Measurements from ENCODE around the gene HSFX3. TPM values are rescaled to one million over a fixed set of nuclear protein-coding genes. Genes with fewer than 3 reads are reported as not detected.
"Not testable (repeated sequence)": the region's sequence is repeated elsewhere in the genome, so short reads cannot be mapped to it uniquely, and the experiment has no call there.

HSFX3 gene
- polyA plus RNA-seq, 3 donors = 0.31 TPM; not detected in 2

DNA sequence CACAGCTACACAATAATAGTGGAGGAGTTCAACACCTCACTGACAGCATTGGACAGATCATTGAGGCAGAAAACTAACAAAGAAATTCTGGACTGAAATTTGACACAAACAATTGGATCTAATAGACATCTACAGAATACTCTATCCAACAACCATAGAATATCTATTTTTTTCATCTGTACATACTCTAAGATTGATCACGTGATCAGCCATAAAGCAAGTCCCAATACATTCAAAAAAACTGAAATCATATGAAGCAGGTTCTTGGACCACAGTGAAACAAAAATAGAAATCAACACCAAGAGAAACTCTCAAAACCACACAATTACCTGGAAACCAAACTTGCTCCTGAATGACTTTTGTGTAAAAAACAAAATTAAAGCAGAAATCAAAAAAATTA, 32.4 kb downstream of the HSFX3 start:
- DNase-seq = no peak

- DNase-seq = no peak
These were observed 33.1 kb downstream of the HSFX3 start for GRCh38 chrX:149516604-149517003.

DNA sequence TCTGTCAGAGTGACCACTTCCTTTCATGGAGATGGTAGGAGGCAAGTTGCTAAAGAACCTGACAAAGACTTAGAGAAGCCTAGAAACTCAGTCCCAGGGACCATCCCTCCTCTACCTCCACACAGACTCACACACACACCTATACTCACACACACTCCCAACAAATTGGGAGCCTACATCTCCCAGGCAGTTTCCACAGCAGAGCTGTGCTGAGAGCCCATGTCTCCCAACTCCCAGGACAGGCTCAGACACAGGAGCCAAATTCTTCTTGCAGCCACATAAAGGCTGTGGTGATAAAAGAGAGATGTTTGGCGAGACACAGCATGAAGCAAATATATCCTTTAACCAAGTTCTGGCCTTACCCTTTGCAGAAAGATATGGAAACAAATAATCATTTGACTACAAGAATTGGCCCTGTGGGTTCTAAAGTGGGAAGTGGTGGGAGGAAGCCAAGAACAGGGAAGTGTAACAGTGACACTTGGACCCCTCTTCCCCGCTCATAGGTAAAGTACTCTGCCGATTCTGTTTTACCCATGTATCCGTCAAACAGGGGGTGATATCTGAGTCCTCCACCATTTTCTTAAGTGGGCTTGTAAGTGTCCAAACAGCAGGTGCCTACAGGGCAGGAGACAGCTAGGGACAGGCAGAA, 33.6 kb downstream of the HSFX3 start:
- DNase-seq = no peak

DNA sequence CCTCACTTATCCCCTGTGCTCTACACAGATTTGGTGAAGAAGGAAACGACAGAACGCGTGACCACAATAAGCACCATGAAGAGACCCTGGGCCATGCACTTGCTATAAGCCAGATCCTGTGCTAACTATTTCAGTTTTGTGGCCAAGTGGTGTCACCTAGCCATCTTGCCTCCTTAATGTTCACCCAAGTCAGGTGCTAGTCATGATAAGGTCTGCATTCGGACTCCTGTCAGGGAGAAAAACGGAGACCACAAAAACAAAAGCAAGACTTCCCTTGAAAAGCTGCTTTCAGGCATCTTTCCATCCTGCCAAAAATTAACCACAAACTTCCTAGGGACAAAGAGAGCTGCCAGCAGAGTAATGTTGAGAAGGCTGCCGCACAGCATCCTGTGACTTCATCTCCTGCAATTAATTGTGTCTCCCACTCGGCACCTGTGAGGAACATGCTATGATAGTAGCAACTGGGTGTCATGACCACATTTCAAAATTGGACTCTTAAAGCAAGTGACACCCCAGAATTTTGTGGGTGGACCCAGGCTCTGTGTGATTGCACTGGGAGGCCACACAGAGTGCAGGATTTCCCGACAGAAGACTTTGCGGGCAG, 35.8 kb downstream of the HSFX3 start:
- no peak for DNase-seq

GRCh38 chrX:149512225-149512885, 37.4 kb downstream of the HSFX3 start:
- DNase-seq = no peak

GRCh38 chrX:149511081-149511480, 38.6 kb downstream of the HSFX3 start:
- DNase-seq = no peak

GRCh38 chrX:149510386-149510785, 39.3 kb downstream of the HSFX3 start:
- DNase-seq = no peak

DNA sequence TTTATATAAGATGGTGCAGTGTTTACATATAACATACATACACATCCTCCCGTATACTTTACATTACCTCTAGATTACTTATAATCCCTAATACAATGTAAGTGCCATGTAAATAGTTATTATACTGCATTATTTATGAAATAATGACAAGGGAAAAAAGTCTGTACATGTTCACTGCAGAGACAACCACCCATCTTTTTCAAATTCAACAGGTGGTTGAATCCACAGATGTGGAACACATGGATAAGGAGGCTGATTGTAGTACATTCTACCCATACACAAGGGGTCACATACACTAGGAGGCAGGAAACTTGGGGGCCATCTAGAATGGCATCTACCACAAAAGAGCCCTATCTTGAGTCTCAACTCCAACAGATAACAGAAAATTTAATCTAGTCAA, 41.3 kb downstream of the HSFX3 start:
- no peak for DNase-seq

DNA sequence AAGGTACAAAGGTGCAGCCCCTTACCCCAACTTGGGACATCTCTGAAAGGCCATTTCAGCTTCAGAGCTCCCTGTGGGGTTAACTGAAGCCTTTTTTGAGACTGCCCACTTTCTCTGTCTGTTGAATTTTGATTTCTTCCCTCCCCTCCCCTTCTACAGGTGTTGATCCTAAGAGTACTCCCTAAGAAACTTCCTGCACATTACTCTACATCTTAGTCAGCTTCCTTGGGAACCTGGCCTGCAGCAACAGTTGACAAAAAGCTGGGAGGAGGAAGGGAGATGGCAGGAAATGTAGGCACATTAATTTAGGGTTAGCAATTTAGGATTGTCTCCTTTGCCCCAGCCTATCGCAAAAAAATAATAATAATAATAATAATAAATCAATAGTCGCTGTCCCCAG, 43.4 kb downstream of the HSFX3 start:
- no peak for DNase-seq

DNA sequence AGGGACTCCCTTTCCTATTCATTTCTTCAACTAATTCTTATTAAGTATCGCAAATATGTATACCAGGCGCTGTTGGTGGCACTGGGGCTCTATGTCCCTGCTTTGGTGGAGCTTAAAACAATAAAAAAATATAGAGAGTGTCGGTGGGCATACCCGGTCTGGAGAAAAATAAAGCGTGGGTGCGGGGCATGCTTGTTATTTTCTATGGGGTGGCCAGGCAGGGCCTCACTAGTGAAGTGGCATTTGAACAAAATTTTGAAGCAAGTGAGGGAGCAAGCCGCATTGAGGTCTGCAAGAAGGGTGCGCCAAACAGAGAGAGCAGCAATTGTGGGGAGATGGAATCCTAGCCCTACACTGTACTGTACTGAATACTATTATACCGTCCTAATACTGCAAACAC, 44.1 kb downstream of the HSFX3 start:
- DNase-seq = no peak

GRCh38 chrX:149504915-149505651, 44.6 kb downstream of the HSFX3 start, which contains the start of gene IDS:
Gene IDS (minus strand): TSS chrX:149505306. CDS start chrX:149505137, 169 bp downstream.
- peak; percentile 87 for DNase-seq

GRCh38 chrX:149504226-149504914, 45.4 kb downstream of the HSFX3 start:
- DNase-seq = no peak

- DNase-seq = not testable (repeated sequence)
These were observed 46.3 kb downstream of the HSFX3 start for GRCh38 chrX:149503446-149503845.

- DNase-seq = not testable (repeated sequence)
These were observed 46.8 kb downstream of the HSFX3 start for GRCh38 chrX:149502923-149503322.

GRCh38 chrX:149499766-149500165, 50.0 kb downstream of the HSFX3 start:
- no peak for DNase-seq

DNA sequence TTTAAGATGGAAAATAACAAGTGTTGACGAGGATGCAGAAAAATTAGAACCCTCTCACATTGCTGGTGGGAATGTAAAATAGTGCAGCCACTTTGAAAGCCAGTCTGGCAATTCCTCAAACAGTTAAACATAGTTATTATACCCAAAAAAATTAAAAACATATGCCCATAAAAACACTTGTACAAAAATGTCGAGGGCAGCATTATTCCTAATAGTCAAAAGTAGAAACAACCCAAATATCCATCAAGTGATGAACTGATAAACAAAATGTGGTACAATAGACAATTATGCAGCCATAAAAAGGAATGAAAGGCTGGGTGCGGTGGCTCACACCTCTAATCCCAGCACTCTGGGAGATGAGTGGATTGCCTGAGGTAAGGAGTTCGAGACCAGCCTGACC, 51.0 kb downstream of the HSFX3 start:
- no peak for DNase-seq

Other genes with a start within 250 kb of the HSFX3 start
- gene IDS, start 44.6 kb downstream of the HSFX3 start, polyA plus RNA-seq (ENCODE audit: insufficient read length in 3 of 3) = 10 to 100 TPM; 25.5 to 40.1 (median 37.8) TPM
- 10 to 100 TPM; 18.9 to 23.3 (median 21.8) TPM for gene EOLA1, start 8.9 kb downstream of the HSFX3 start, polyA plus RNA-seq (ENCODE audit: insufficient read length in 3 of 3)
- gene MAGEA9B, start 37.5 kb upstream of the HSFX3 start, polyA plus RNA-seq (ENCODE audit: insufficient read length in 3 of 3) = not detected
- gene HSFX2, start 45.4 kb upstream of the HSFX3 start, polyA plus RNA-seq (ENCODE audit: insufficient read length in 3 of 3) = under 1 TPM; 0.16 to 0.24 (median 0.17) TPM
- gene TMEM185A, start 81.9 kb upstream of the HSFX3 start, polyA plus RNA-seq (ENCODE audit: insufficient read length in 3 of 3) = 10 to 100 TPM; 39.1 to 47.5 (median 39.5) TPM
- gene MAGEA11, start 162.1 kb upstream of the HSFX3 start, polyA plus RNA-seq (ENCODE audit: insufficient read length in 3 of 3) = under 1 TPM in 1 of 3 donors, not detected in 2; 0.03 TPM
- gene HSFX1, start 224.1 kb upstream of the HSFX3 start, polyA plus RNA-seq (ENCODE audit: insufficient read length in 3 of 3) = 1 to 10 TPM; 1.8 to 3.7 (median 3.6) TPM
- not detected for gene MAGEA9, start 232.0 kb upstream of the HSFX3 start, polyA plus RNA-seq (ENCODE audit: insufficient read length in 3 of 3)

Data from renal pelvis (tissue), 4 donors.